Activated CD4-positive, alpha-beta memory T cell treated with anti-CD3 and anti-CD28 coated beads for 36 hours (primary cell): ENCODE data around the gene KIF5A. TPM values are rescaled to one million over a fixed set of nuclear protein-coding genes. Genes with fewer than 3 reads are reported as not detected.

Experiments
- CTCF ChIA-PET: fragments of 350-600 bp; sonication (Branson Sonifier 250); formaldehyde crosslinking; loops from one replicate; lab custom pipeline; 2021; ENCODE audit warnings: antibody characterized with exemption, inconsistent platforms; lab: Charles Lee
- POLR2A ChIA-PET: fragments of 350-600 bp; sonication (Branson Sonifier 250); formaldehyde crosslinking; loops from one replicate; lab custom pipeline; 2021; ENCODE audit warnings: antibody characterized with exemption; lab: Charles Lee
- DNase-seq: peaks from one replicate; pipeline ENCODE4 v3.0.0-alpha.2; 2020
- H3K27ac Mint-ChIP-seq: one replicate; pipeline ENCODE4 v1.8.0; 2021; ENCODE audit warnings: mixed read lengths
- H3K27me3 Mint-ChIP-seq: one replicate; pipeline ENCODE4 v1.8.0; 2021; ENCODE audit warnings: mixed read lengths
- H3K36me3 Mint-ChIP-seq: one replicate; pipeline ENCODE4 v1.8.0; 2021; ENCODE audit warnings: mixed read lengths
- H3K4me1 Mint-ChIP-seq: one replicate; pipeline ENCODE4 v1.8.0; 2021; ENCODE audit warnings: low read depth, mixed read lengths
- H3K4me3 Mint-ChIP-seq: one replicate; pipeline ENCODE4 v1.8.0; 2021; ENCODE audit warnings: mild to moderate bottlenecking, mixed read lengths
- H3K9me3 Mint-ChIP-seq: one replicate; pipeline ENCODE4 v1.8.0; 2021; ENCODE audit warnings: mixed read lengths
- intact Hi-C: fragments of 100-400 bp; cut with micrococcal nuclease; formaldehyde crosslinking; loops from one replicate; pipeline ENCODE4 v1.15.1; 2023
- total RNA-seq, 2 experiments: library from RNA; stranded (reverse); gene quantifications; one replicate each; pipeline ENCODE4 v1.2.3, GENCODE V29; 2021

The KIF5A gene
- total RNA-seq, 2 experiments from 2014 or later: 0.90 to 0.99 TPM

DNA sequence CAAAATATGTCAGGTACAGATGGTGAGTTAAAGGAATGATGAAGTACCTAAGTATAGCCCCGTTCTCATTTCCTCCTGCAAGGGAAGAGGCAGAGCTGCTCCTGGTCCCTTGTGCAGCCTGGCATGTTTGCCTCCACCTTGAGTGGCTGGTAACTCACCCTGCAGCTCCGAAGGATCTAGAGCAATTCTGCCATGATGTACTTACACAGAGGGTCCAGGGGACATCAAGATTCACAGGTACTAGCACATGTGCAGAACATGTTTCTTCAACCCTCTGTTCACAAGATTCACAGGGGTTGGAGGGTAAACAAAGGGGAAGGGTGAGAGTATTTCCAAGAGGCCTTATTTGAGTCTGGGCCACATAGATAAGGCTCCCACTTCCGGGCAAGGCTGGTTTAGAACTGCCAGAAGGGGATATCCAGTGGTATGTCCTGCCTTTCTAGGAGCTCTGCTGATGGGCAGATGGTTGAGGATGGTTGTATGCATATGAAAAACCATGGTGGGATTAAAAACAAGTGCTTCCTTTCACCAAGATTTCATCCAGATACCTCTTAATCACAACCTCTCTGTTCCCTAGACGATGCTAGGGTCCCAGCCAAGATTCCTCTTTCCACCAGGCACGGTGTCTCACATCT, 10.6 kb upstream of the KIF5A start:
- POLR2A ChIA-PET: interaction anchor here (1.2 kb wide), 1 partner anchor 16 kb away, joined by 6 read pairs; no protein-coding TSS in a partner anchor
- CTCF ChIA-PET: interaction anchor here (0.8 to 1.2 kb wide), 2 partner anchors 44 to 476 kb away, joined by 3 to 5 read pairs; no protein-coding TSS in a partner anchor
- Mint-ChIP-seq H3K4me3 (no peak overlapping the region), H3K36me3 (peaks cover 15% of the 10 kb centered on the region), H3K27me3 (no peaks in the 10 kb centered on the region), H3K9me3 (no peaks in the 10 kb centered on the region), H3K4me1 (peaks cover 9% of the 10 kb centered on the region), H3K27ac (no peak overlapping the region)
- intact Hi-C loops: no loop called here
- no peak for DNase-seq

DNA sequence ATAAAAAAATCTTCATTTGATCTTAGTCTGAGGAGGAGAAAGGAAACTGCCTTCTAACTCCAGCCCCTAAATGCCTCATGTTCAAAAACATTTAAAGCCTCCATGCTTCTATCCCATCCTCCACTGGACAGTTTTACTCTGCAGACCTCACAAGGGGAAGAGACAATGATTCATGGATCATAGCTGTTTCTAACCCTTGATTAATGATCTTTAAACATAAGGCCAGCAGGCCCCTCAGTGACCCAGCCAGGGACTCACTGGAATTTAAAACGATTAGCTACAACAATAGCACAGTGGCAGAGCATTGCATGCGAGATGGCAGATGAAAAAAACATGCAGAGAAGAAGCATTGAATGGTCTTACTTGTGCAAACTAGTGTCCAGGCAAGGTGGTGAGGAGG, 8.8 kb upstream of the KIF5A start:
- no peak overlapping the region for H3K27ac Mint-ChIP-seq
- ChIA-PET CTCF (interaction anchor here (2.0 kb wide), 1 partner anchor 42 kb away, joined by 8 read pairs; no protein-coding TSS in a partner anchor), POLR2A (no interaction called here)
- H3K4me1 Mint-ChIP-seq: peaks cover 23% of the 10 kb centered on the region
- H3K27me3 Mint-ChIP-seq: no peaks in the 10 kb centered on the region
- no peak for DNase-seq
- H3K9me3 Mint-ChIP-seq: no peaks in the 10 kb centered on the region
- no peak overlapping the region for H3K4me3 Mint-ChIP-seq
- peaks cover 17% of the 10 kb centered on the region for H3K36me3 Mint-ChIP-seq
- intact Hi-C loops: no loop called here

DNA sequence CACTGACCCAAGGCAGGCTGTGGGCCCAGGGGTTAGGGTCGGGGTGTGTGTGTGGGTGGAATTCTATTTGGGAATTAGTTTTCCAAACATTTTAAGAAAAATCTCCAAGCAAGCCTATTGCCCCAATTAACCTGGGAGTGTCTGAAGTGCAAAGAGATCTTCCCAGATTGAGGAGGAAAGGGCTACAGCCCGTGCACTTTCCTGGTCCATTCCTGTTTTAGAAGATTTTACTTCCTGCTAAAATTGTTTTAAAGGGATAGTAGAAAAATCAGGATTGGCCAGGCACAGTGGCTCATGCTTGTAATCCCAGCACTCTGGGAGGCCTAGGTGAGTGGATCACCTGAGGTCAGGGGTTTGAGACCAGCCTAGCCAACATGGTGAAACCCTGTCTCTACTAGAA, 8.1 kb upstream of the KIF5A start:
- DNase-seq: no peak
- intact Hi-C loops: no loop called here
- Mint-ChIP-seq H3K4me3 (no peak overlapping the region), H3K27ac (no peak overlapping the region), H3K27me3 (no peaks in the 10 kb centered on the region), H3K36me3 (peaks cover 22% of the 10 kb centered on the region), H3K4me1 (peaks cover 25% of the 10 kb centered on the region), H3K9me3 (no peaks in the 10 kb centered on the region)
- ChIA-PET POLR2A (no interaction called here), CTCF (interaction anchor here (2.0 kb wide), 1 partner anchor 42 kb away, joined by 8 read pairs; no protein-coding TSS in a partner anchor)

DNA sequence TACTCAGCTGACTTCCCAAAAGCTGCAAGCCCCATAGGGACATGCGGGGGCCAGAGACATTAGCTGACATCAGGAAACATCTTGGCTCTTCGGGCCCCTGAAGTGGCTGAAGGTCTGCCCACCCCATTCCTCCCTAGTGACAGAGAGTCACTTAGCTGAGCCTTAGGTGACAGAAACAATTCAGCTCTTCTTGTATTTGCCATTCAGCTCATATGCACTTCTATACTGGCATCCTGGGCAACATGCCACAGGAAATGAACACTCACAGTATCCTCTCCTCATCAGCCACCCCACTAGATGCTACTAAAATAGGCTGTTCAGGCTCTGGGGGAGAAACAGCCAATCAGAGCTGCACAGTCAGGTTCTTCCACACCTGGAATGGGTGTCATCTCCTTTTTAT, 6.3 kb upstream of the KIF5A start:
- CTCF ChIA-PET: interaction anchor here (1.1 kb wide), 1 partner anchor 40 kb away, joined by 10 read pairs; no protein-coding TSS in a partner anchor
- POLR2A ChIA-PET: interaction anchor here (1.6 kb wide), 1 partner anchor 19 kb away, joined by 5 read pairs; no protein-coding TSS in a partner anchor
- H3K27ac Mint-ChIP-seq: no peak overlapping the region
- H3K4me3 Mint-ChIP-seq: no peak overlapping the region
- peaks cover under 1% of the 10 kb centered on the region for H3K27me3 Mint-ChIP-seq
- DNase-seq: no peak
- H3K4me1 Mint-ChIP-seq: peaks cover 33% of the 10 kb centered on the region
- no peaks in the 10 kb centered on the region for H3K9me3 Mint-ChIP-seq
- intact Hi-C loops: no loop called here
- peaks cover 22% of the 10 kb centered on the region for H3K36me3 Mint-ChIP-seq

DNA sequence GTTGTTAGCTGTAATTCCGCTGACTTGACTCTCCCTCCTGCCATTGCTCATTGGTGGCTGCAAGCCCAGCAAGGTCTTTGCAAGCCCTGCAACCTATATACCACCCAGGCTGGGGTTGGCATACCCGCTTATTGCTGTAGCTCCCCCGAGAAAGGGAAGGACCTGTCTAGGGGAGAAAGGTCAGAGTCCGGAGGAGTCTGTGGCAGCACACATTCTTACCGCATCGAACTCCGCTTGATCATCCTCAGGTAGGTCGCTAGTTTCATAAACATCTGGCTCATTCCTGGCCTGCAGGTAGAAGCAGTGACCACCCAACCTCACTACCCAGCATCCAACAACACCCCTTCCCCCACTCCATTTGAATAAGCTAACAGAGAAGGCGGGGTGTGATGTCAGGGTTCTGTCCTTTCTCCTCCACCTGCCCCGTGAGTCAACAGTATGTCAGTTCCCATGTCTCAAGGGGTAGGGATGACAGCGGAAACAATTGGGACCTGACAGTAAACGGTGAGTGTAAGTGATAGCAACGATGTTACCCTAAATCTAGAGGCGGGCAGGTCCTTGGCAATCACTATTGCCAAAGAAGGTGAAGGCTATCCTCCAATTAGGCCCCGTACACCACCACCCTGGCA, 3.9 kb upstream of the KIF5A start:
- DNase-seq: peak; percentile 40
- Mint-ChIP-seq H3K27ac (peak overlapping the region; percentile 87), H3K4me3 (peak overlapping the region; percentile 97), H3K27me3 (peaks cover 5% of the 10 kb centered on the region), H3K4me1 (peaks cover 49% of the 10 kb centered on the region), H3K9me3 (no peaks in the 10 kb centered on the region), H3K36me3 (peaks cover 17% of the 10 kb centered on the region)
- intact Hi-C loops: loop anchor here (2.0 to 5.0 kb wide), 5 partner anchors 45 to 196 kb away; partner anchors contain the start of genes ARHGAP9 and PIP4K2C
- ChIA-PET POLR2A (interaction anchor here (1.2 to 1.8 kb wide), 4 partner anchors 10 to 26 kb away, joined by 4 to 8 read pairs (median 6); partner anchors contain the start of genes DDIT3 and MBD6), CTCF (interaction anchor here (1.2 to 2.2 kb wide), 5 partner anchors 9 to 46 kb away, joined by 3 to 10 read pairs (median 6); no protein-coding TSS in a partner anchor)

DNA sequence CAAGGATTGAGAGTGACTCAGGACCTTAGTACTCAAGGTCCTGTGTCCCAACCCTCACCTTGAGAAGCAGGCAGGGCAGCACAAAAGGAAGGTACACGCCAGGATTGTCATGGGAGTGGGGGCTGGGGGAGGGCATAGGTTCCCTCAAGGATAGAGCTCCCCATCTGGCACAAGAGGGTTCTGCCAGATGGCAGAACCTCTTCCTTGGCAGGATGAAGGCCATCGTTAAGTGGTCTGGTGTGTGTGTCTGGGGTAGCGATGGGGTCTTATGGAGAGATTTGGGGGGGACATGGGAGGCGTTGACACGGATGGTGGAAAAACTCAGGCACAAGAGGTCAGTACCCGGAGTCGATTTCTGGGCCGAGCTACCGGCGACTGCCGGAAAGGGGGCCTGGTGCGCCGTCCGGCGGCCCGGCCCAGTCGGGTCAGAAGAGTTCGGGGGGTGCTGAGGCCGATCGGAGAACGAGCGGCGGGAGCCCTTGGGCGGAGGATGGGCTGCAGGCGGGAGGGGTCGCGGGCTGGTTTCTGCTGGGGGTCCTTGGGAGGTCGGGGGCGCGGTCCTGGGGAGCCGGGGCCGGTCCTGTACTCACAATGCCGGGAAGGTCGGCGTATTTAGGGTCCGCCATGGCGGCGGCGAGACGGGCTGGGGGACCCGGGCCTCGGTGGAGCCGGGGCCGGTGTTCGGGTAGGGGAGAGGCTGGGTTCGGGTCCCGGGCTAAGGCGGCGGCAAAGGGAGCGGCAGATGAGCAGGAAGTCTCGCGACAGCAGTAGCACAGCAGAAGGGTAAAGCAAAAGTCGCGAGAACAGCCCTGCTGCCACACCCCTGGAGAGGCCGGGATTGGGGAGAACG, 3.2 kb upstream of the KIF5A start, which contains the start of gene DCTN2:
Gene DCTN2 (minus strand): TSS at position 755 of the 850 bp plus-strand sequence. CDS start 129 bp downstream, at position 626.
- H3K4me1 Mint-ChIP-seq: peaks cover 49% of the 10 kb centered on the region

DNA sequence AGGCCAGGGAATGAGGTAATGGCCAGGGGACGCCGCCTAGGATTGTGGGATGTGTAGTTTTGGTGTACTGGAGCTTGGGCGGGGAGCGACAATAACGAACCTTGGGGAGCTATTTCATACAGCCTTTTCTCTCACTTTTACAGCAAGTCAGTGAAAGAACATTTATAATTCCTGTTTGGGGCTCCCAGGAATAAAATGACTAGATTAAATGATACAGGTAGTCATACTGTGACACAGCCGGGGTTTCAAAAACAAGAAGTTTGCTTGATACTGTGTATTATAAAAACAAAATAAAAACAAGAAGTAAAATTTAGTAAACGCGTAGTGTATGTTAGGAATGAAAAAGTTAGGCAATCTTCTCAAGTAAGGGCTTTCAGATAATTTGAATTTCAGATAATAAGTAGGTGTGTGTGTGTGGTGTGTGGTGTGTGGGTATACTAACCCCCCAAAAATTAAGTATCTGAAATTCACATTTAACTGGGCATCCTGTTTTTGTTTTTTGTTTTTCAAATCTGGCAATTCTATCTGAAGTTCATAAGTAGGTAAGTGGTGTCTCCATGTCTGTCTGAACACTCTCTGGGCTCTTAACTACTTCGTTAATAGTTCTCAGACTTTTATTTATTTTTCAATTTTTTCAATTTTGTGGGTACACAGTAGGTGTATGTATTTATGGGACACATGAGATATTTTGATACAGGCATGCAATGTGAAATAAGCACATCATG, 2.4 kb upstream of the KIF5A start:
- intact Hi-C loops: loop anchor here (1.0 to 5.0 kb wide), 6 partner anchors 25 to 195 kb away; partner anchors contain the start of genes ARHGAP9, MBD6 and PIP4K2C
- no peaks in the 10 kb centered on the region for H3K9me3 Mint-ChIP-seq
- H3K36me3 Mint-ChIP-seq: peaks cover 13% of the 10 kb centered on the region
- no peak overlapping the region for H3K27ac Mint-ChIP-seq
- CTCF ChIA-PET: interaction anchor here (1.0 to 2.2 kb wide), 6 partner anchors 22 to 88 kb away, joined by 3 to 10 read pairs (median 4); partner anchors contain the start of gene GLI1
- peak overlapping the region; percentile 97 for H3K4me3 Mint-ChIP-seq
- peaks cover 49% of the 10 kb centered on the region for H3K4me1 Mint-ChIP-seq
- POLR2A ChIA-PET: interaction anchor here (0.6 to 1.8 kb wide), 6 partner anchors 12 to 44 kb away, joined by 3 to 7 read pairs (median 4); partner anchors contain the start of genes DDIT3 and MBD6
- DNase-seq: no peak
- H3K27me3 Mint-ChIP-seq: peaks cover 5% of the 10 kb centered on the region

More for the DNA sequence above, 3.2 kb upstream of the KIF5A start, which contains the start of gene DCTN2:
- Mint-ChIP-seq H3K36me3 (peaks cover 13% of the 10 kb centered on the region), H3K27me3 (peaks cover 5% of the 10 kb centered on the region), H3K27ac (peak within 1 kb of the TSS; percentile 87), H3K4me3 (peak within 1 kb of the TSS; percentile 97), H3K9me3 (no peaks in the 10 kb centered on the region)
- ChIA-PET CTCF (interaction anchor here (1.0 to 2.2 kb wide), 7 partner anchors 8 to 87 kb away, joined by 3 to 10 read pairs (median 4); partner anchors contain the start of gene GLI1), POLR2A (interaction anchor here (0.6 to 1.8 kb wide), 7 partner anchors 11 to 45 kb away, joined by 3 to 8 read pairs (median 5); partner anchors contain the start of genes DDIT3 and MBD6)
- intact Hi-C loops: loop anchor here (1.0 to 5.0 kb wide), 6 partner anchors 24 to 196 kb away; partner anchors contain the start of genes ARHGAP9, MBD6 and PIP4K2C
- peak; percentile 98 for DNase-seq

DNA sequence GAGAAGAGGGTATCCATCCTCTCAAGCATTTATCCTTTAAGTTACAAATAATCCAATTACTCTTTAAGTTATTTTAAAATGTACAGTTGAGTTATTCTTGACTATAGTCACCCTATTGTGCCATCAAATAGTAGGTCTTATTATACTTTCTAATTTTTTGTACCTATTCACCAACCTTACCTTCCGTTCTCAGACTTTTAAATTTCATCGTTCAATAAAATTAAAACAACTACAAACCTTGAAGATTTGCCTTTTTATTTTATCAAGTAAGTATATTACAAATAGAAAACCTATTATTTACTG, 1.9 kb upstream of the KIF5A start:
- CTCF ChIA-PET: no interaction called here
- POLR2A ChIA-PET: no interaction called here
- no peak overlapping the region for H3K4me3 Mint-ChIP-seq
- H3K36me3 Mint-ChIP-seq: peaks cover 13% of the 10 kb centered on the region
- H3K27me3 Mint-ChIP-seq: peaks cover 5% of the 10 kb centered on the region
- intact Hi-C loops: loop anchor here (5.0 kb wide), 1 partner anchor 194 kb away; no protein-coding TSS in a partner anchor
- H3K27ac Mint-ChIP-seq: no peak overlapping the region
- H3K4me1 Mint-ChIP-seq: peaks cover 49% of the 10 kb centered on the region
- H3K9me3 Mint-ChIP-seq: no peaks in the 10 kb centered on the region
- DNase-seq: no peak

DNA sequence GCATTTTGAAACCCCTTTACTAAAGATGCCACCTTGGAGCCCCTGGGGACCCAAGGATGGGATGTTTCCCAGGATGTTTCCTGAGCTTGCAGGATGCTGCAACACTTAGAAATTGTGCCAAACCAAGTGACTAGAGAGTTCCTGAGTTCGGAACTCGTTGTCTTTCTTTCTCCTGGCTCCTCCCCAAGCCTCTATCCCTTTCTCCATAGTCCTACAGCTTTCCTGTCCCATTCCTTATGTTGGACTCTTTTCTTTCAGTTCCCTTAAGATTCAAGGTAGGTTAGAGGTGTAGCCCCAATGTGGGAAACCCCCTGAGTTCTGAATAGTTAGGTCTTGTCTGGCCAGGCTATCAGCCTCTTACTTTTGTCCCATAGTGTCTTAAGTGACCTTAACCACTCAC, 1.4 kb upstream of the KIF5A start:
- DNase-seq: no peak
- Mint-ChIP-seq H3K9me3 (no peaks in the 10 kb centered on the region), H3K4me1 (peaks cover 46% of the 10 kb centered on the region), H3K27me3 (peaks cover 5% of the 10 kb centered on the region), H3K4me3 (no peak overlapping the region), H3K27ac (no peak overlapping the region), H3K36me3 (peaks cover 13% of the 10 kb centered on the region)
- ChIA-PET CTCF (no interaction called here), POLR2A (no interaction called here)
- intact Hi-C loops: loop anchor here (5.0 kb wide), 1 partner anchor 194 kb away; no protein-coding TSS in a partner anchor

DNA sequence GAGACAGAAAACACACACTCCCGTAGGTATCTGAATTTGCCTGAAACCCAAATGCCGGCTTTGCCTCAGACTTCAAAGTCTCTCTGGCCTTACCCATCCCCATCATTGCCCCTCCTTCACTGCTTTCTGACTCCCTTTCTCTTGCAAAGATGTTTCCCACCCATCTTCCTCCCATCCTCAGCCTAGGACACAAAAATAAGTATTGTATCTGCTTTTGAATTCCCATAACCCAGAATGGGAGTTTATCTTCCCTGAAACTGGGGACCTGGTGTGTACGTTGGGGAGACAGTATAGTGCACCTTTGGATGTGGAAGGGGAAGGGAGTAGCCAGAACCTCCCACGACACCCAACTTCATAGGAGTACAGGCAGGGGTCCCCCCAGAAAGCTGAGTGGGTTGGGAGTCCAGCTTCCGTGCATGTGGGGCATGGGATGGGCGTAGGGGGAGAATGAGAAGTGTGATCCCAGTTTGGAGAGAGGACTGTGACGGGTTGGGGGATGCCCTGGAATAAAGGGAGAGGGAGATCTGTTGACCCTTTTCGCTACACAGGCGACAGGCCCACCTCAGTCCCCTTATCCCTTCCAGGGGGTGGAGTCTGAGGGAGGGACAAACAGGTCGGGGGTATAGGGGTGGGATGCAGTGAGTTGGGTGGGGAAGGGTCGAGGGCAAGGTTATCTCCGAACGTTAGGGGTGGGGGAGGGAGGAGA, 488 bp upstream of the KIF5A start:
- CTCF ChIA-PET: no interaction called here

More for the DNA sequence above, 488 bp upstream of the KIF5A start:
- Mint-ChIP-seq H3K4me3 (peak overlapping the region; percentile 74), H3K27me3 (peaks cover 9% of the 10 kb centered on the region), H3K9me3 (no peaks in the 10 kb centered on the region), H3K27ac (no peak overlapping the region), H3K4me1 (peaks cover 40% of the 10 kb centered on the region), H3K36me3 (peaks cover 13% of the 10 kb centered on the region)
- no peak for DNase-seq
- intact Hi-C loops: loop anchor here (5.0 kb wide), 1 partner anchor 193 kb away; no protein-coding TSS in a partner anchor
- POLR2A ChIA-PET: no interaction called here
